SHP77 (cell line): ENCODE measurements around the gene EIF1.
"Not testable (repeated sequence)": the region's sequence is repeated elsewhere in the genome, so short reads cannot be mapped to it uniquely, and the experiment has no call there.

Experiments
- DNase-seq, 2 experiments: peaks; one replicate each; lab custom pipeline; 2025; lab: John Stamatoyannopoulos, UW

The EIF1 gene

DNA sequence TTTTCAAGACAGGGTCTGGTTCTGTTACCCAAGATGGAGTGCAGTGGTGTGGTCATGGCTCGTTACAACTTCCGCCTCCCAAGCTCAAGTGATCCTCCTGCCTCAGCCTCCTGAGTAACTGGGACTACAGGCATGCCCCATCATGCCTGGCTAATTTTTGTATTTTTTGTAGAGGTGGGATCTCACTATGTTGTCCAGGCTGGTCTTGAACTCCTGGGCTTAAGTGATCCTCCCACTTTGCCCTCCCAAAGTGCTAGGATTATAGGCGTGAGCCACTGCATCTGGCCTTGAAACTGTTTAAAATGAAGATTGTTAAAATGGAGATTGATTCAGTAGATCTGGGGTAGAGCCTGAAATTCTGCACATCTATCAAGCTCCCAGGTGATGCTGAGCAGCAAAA is 12.2 kb downstream of the EIF1 start:
- not testable (repeated sequence) for DNase-seq

DNA sequence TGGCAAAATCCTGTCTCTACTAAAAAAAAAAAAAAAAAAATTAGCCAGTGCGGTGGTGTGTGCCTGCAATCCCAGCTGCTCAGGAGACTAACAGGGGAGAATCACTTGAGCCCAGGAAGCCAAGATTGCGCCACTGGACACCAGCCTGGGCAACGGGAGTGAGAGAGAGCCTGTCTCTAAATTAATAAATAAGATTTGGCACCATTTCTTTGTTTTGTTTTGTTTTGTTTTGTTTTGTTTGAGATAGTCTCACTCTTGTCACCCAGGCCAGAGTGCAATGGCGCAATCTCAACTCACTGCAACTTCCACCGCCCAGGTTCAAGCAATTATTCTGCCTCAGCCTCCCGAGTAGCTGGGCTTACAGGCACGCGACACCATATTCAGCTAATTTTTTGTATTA is 14.0 kb downstream of the EIF1 start:
- no peak for DNase-seq

DNA sequence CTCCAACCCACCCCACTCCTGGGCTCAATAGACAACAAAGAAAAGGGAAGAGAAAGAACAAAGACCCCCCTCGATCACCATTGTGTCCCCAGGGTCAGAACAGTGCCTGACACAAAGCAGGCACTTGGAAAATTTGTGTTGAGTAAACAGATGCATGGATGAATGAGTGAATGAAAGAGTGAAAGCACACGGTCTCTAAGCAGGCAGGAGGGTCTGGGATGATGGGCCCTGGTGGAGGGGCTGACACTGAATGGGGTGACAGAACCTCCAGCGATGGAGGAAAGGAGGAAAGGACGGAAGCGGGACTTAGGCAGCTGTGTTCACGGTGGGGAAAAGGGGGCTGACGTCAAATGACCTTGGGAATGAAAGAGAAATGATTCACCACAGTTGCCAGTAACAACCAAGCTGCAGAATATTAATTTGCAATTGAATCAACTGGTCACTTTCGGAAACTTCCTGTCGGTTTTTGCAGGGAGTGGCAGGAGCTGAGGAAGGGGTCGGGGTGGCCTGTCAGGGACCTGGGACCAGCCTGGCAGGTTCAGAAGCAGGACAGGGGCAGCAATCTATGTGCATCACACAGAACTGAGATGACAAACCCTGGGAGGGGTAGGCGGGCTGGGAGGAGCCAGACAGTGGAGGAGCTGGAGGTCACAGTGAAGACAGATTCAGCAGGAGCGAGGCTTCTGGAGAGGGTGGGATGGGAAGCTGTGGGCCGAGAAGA is 16.7 kb downstream of the EIF1 start:
- peak in 1 of 2 experiments; percentile 60 for DNase-seq

DNA sequence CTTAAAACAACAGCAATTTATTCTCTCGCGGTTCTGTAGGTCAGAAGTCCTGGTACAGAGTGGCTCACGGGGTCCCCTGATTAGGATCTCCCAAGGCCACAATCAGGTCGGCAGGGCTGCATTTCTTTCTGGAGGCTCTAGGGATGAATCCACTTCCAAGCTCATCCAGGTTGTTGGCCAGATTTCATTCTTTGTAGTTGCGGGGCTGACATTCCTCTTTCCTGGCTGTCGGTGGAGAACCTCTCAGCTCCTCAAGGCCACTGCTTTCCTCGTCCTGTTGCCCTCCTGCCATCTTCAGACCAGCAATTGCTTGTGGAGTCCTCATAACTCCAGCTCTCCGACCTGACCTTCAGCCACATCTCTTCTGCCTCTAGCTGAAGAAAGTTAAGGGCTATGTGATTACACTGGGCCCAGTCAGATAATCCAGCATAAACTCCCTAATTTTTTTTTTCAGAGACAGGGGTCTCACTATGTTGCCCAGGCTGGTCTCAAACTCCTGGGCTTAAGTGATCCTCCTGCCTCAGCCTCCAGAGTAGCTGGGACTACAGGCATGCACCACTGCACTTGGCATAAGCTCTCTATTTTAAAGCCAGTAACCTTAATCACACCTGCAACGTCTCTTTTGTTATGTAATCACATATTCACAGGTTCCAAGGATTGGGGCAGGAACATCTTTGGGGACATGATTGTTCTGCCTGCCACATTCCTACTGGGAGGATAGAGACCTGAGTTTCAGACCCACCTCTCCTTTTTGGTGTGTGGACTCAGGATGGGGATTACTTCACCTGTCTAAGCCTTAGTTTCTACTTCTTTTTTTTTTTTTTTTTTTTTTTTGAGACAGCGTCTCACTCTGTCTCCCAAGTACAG is 19.4 kb downstream of the EIF1 start:
- DNase-seq, result no peak

DNA sequence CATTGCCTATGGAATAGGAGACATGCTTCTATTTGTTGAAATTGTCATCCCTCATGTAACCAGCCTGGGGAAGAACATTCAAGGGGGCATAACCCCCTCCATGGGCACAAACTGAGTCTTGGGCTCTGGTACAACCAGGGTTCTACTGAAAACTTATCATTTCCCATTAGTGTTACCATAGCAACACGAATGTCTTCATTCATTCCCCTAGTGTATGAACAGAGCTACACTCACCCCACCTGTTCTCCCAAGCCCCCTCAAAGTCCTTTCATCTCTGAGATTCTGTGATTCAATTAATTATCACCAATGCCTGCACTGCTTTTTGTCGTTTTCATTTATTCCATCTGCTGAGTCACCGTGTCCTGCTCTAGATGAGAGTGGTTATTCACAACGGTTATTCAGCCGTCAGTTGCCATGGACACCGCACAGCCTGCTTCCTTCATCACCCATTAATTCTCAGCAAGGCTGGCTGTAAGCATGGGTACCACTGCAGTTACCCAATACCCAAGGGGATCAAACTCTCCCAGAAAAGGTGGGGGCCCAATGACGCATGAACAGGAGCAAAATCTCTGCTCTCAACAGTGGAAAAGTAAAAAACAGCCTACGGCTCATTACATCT is 21.9 kb downstream of the EIF1 start:
- peak; percentile 46 to 59 for DNase-seq

DNA sequence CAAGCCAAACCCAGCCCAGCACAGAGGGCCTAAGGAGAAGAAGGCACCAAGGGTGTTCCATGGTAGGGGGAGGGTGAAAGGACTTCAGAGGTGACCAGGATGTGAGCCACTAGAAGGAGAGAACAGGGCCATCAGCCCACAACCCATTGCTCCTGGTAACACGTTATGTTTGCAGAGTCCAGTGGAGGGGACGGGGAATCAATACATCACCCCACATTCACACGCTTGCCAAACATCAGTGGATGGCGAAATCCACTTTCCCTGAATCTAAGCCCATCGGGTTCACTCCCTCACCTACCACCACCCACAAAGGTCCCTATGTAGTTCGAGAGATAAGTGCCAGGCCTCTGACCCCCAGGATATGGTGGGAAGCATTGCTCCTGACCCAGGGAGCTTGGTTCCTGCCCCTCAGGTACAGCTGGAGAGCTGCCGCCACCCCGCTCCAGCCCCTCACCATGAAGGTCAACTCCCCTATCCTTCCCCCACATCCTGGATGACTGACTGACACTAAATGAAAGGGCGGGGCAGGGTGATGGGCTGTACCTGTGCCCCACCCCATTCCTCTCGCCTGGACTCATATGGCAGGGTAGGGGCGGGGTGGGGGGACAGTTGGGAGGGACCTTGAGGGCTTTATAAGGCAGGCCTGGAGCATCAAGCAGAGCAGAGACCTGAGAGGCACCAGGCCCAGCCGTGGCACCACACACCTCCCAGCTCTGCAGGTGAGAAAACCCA is 23.1 kb downstream of the EIF1 start, which contains the start of gene GAST:
TSS of gene GAST (plus strand) at position 663 of the 732 bp plus-strand sequence. CDS start 3,106 bp downstream, outside the sequence.
- DNase-seq, result no peak

DNA sequence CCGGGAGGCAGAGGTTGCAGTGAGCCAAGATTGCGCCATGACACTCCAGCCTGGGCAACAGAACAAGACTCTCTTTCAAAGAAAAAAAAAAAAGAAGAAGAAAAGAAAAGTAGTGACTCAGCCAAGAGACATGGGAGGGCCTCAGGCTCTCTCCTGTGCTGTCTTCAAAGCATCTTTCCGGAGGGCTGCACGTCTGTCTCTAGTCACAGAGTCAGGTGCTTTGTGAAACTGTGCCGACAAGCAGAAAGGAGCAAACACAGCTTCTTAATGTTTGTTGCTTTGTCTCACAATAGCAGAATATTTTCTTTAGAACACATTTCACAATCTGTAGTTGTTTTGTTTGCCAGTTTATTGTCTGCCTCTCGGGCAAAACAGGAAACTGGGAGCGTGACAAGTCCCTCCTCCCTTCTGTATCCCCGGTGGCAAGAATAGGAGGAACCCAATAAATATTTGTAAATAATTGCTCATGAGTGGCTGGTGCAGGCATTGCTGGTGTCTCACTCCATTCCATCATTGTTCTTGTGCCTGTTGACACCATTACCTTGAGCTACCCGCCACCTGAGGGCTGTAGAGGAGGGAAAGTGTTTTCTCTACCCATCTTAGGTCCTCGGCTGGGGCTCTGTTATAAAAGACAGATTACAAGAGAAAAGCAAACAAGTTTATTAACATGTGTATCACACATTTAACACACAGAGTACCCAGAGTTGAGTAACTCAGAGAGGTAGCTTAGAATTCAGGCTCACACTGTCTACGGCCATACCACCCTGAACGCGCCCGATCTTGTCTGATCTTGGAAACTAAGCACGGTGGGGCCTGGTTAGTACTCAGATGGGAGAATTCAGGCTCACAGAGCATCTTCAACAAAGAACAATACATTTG is 29.0 kb downstream of the EIF1 start:
- no peak for DNase-seq

DNA sequence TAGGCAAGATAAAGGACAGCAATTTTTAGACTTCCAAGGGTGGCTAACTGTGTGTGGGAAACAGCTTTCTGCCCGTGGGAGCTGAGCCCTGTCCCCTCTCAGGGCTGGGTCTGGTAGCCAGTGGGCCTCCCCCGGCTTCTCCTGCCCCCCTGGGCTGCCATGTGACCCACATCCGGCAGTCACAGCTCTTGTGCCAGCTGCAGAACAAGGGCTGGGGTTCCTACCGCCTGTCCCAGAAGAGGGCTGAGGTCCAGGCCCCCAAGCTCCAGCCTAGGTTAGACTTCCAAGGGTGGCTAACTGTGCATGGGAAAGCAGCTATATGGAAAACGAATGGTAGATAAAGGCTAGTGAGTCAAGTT is 29.6 kb downstream of the EIF1 start:
- no peak for DNase-seq

DNA sequence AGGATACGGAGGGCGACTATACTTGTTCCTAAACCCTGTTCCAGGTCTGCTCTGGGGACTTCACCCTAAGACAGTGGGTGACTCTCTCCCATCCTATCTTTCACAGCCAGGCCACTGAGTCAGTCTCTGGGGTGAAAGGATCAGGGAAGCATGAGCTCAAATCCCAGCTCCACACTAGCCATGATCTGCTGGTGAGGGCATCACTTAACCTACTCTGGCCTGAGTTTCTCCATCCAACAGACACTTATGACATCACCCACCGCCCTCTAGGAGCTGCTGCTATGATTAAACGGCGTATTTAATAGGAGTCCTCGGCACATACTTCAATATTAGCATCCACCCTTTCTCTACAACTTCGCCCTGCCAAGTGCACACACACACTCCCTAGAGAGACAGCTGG is 33.5 kb downstream of the EIF1 start:
- DNase-seq, result no peak

DNA sequence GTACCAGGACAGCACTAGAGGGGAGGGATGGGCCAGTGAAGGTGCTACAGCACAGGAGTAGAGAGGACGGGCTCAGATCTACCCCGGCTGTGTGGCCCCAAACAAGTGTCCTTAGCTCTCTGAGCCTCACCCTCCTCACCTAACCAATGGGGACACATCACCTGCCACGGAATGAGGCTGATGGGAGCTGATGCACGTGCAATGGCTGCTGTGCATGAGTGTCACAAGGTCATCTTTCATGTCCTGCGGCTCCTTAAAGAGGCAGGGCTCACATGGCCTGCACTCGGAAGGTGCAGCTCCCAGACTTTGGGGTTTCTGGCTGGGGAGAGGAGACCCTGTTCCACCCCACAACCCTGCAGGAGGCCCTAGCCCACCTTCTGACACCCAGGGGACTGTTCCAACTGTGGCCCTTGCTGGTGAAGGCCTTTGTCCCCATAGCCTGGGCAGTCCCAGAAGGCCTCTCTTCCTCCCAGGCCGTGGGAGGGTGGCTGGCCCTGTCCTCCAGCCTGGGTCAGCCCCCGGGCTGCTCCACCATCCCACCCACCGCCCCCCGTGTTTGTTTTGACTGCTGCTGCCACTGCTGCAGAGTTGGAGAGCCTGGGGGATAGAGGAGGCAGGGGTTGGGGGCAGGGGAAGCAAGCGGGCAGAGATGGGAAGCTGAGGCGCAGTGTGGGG is 35.3 kb downstream of the EIF1 start:
- no peak for DNase-seq

DNA sequence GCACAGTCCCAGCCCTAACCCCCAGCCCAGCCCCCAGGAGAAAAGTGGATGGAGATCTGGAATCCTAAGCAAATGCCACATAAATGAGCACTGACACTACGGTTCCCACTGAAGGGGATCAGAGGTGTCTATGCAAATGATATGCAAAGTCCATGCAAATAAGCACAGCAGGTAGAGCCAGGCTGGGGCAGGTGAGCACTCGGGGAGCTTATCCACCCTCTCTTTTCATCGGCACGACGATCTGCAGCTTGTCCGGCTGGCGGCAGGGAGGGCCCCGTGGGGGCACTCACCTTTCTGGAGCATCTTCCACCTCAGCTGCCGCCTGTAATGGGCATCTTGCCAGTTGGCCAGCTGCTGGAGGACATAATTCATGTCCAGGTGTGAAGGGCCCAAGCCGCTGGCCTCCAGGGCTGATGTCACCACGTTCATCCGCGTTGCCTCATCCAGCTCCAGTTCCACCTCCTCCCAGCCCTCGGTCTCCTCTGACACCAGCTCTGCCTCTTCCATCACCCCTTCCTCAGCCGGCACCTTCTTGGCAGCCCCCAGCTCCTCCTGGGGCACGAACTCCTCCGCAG is 35.9 kb downstream of the EIF1 start:
- peak; percentile 88 for DNase-seq

DNA sequence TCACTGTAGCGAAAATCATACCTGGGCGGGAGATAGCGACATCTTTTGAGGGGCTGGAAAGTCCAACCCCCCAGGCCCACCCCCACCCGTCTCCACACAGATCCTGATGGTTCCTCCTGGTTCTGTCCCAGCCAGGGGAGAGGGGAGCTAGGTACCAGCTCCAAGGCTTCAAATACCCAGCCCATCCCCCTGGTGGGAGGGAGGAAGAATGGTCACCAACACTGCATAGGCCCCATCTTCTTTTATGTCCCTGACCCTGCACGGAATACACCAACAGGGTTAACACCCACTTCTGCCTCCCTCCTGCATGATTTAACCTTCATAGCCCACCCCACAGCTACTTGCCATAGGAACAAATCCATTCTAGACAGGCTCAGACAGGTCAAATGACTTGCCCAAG is 36.4 kb downstream of the EIF1 start:
- no peak for DNase-seq

DNA sequence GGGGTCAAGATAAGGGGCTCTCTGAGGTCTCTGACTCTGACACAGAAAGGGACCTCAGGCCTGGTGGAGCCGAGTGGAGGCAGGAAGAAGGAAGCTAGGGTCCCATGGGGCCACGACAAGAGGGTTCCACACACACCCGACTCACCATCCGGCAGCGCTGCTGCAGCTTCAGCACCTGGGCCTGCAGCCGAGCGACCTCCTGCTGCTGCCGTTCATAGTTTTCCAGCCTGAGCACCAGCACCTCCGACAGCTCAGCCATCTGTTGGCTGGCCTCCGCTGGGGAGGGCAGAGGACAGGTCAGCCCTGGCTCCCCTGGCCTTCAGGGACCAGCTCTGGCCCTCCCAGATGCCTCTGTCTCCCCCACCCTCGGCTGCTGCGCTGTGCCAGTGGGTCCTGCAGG is 39.4 kb downstream of the EIF1 start:
- no peak for DNase-seq

DNA sequence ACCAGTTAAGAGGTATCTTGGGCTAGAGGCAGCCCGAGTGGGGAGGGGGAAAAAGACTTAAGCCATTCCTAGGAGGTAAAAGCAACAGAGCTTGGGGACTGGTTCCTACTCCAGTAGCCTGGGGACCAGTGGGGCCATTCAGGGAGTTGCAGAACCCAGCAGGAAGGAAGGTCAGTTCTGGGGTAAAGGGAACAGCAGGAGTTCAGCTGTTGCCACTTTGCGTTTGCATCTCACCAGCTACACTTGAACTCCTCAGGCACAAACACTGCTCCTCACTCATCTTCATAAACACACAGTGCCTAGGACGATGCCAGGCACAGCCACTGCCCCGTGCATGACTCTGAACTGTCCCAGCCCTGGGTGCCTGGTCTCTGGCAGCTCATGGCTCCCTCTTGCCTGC is 41.8 kb downstream of the EIF1 start:
- no peak for DNase-seq

DNA sequence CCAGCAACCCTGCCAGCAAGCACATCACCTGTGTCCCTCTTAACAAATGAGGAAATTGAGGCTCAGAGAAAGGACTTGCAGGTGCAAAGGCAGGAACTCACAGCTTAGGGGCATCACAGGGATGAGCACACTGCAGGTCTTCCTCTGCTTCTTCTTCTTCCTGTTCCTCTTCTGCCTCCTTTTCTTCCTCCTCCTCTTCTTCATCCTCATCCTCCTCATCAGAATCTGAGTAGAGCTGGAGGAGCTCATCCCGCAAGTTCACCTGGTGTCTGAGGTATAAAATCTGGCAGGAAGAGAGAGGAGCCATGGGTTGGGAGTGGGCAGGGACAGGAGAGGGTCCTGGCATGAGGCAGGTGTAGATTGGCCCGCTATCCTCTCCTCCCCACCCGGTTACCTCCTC is 43.2 kb downstream of the EIF1 start:
- DNase-seq, result no peak

DNA sequence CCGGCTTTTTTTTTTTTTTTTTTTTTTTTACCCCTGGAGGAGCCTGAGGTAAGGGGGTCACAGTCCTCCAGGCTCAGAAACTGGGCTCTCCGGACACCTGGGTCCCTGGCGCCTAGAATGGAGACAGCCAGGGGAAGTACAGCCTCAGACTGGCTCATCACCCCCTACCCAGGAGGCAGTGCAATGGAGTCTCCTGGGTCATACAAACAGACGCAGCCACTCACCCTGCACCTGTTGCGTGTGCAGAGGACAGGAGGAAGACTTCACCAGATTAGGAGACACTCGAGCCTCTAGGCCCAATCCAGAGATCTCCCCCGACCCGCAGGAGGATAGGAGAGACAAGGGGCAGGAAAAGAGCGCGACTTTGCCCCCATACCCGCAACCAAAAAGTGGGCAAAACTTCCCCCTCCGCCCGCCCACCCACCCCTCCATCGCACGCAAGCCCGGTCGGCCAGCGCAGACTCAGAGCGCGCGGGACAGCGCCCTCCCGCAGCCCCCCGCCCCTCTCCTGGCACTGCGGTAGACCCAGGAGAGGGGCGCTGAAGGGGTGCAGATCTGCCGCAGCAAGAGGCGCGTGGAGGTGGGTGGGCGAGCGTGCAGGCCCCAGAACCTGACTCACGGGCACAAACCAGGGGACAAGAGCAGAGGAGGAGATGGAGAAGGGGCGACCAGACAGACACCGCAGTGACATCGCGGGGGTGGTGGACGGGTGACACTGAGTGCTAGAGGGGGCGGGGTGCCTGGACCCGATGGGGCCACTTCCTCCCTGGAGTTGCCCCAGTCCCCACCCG is 44.9 kb downstream of the EIF1 start:
- DNase-seq, result no peak

DNA sequence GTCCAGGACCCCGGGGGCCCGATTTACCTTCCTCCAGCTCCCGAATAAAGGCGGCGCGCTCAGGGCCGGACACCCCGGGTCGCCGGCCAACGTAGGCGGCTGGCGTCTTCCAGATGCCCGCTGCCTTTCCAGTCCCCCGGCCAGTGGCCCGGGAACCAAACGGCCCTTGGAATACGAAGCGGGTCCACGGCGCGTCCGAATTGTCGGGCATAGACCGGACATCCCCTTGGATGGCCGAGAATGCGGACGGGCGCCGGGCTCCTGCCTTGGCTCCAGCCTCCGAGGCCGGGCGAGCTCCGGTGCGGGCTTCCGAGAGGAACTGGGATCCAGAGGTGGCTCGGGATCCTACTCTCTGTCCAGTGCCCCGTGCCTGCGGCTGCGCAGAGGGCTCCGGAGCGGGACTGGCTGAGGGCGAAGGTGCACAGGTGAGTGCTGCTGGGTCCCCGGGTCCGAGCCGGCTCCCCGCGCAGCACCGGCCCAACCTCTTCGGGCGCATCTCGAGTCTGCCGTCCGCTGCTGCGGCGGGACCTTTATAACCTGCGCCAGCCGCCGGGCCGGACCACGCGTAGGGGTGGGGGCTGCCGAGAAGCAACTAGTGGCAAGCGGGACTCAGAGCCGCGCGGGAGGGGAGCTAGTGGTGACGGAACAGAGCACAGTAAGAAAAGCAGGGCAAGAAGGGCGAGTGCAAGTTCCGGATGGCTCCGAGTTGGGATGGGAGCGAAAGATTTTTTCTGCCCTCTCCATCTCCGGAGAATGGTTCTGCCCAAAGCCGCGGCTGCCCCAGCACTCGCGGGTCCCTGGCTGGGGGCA is 45.7 kb downstream of the EIF1 start, which contains the start of gene HAP1:
TSS of gene HAP1 (minus strand) at position 505 of the 810 bp plus-strand sequence. CDS start at position 496, 9 bp downstream.
- peak in 1 of 2 experiments; percentile 40 for DNase-seq

DNA sequence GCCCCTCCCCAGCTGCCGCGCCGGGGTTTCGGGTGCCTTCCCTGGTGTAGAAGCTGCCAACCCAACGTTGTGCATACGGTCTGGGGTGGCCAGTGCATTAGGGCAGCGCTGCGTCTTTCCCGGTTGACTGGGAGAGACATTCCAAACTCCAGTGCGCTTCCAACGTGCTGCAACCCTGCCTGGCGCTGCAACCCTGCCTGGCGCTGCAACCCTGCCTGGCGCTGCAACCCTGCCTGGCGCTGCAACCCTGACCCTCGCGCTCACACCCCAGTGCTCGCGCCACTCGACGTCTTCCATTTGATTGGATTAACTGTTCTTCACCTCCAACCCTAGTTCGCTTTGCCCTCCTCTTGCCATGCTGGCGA is 46.2 kb downstream of the EIF1 start:
- peak in 1 of 2 experiments; percentile 44 for DNase-seq
